ENCODE results near the gene PACS1.

DNA sequence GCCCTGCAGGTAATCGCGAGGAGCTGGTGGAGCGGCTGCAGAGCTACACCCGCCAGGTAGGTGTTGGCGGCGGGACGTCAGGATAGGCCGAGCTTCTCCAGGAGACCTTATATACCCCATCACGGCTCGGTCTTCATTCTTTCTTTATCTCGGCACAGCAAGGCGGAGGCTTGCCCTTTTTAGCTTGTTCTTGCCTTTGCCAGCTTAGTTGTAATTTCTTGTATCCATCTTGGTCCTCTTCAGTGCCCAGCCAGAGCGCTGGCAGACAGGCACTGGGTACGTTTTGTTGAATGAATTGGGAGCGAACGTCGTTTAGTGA, 17.4 kb upstream of the PACS1 start:
- no peak for TF ChIP-seq TAF1 (IDR thresholded peaks at IDR 0.05; ENCODE audit: borderline replicate concordance, insufficient read depth, low read length)
- TF ChIP-seq, protein P1, sequence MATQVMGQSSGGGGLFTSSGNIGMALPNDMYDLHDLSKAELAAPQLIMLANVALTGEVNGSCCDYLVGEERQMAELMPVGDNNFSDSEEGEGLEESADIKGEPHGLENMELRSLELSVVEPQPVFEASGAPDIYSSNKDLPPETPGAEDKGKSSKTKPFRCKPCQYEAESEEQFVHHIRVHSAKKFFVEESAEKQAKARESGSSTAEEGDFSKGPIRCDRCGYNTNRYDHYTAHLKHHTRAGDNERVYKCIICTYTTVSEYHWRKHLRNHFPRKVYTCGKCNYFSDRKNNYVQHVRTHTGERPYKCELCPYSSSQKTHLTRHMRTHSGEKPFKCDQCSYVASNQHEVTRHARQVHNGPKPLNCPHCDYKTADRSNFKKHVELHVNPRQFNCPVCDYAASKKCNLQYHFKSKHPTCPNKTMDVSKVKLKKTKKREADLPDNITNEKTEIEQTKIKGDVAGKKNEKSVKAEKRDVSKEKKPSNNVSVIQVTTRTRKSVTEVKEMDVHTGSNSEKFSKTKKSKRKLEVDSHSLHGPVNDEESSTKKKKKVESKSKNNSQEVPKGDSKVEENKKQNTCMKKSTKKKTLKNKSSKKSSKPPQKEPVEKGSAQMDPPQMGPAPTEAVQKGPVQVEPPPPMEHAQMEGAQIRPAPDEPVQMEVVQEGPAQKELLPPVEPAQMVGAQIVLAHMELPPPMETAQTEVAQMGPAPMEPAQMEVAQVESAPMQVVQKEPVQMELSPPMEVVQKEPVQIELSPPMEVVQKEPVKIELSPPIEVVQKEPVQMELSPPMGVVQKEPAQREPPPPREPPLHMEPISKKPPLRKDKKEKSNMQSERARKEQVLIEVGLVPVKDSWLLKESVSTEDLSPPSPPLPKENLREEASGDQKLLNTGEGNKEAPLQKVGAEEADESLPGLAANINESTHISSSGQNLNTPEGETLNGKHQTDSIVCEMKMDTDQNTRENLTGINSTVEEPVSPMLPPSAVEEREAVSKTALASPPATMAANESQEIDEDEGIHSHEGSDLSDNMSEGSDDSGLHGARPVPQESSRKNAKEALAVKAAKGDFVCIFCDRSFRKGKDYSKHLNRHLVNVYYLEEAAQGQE (IDR thresholded peaks at IDR 0.05; ENCODE audit: insufficient read depth in 1 of 2, low read depth in 2 of 2, low read length in 2 of 2), result no peak
- no peak for TF ChIP-seq FOXP2 (optimal IDR thresholded peaks at IDR 0.05; ENCODE audit: borderline replicate concordance, extremely low read depth, extremely low read length, insufficient read depth)
- no peak for TF ChIP-seq POLR2AphosphoS5 (IDR thresholded peaks at IDR 0.05; ENCODE audit: low read depth, low read length)
- no peak; the same call in 1 of the 2 replicates for TF ChIP-seq SIN3A (IDR thresholded peaks at IDR 0.05; ENCODE audit: borderline replicate concordance, insufficient read depth, low read length)

All from PFSK-1 (cell line).